Prostate gland (tissue), 2 donors: ENCODE measurements around the gene CFAP99.

Experiments
- CTCF ChIP-seq, 4 experiments: fragments of 200-600 bp in 2 of 4; fragments of 450-650 bp in 2 of 4; sonication (generic) in 2 of 4; IDR thresholded peaks; 1 replicate in 3 of 4; 2 replicates in 1 of 4; pipeline ENCODE4 v1.5.1; 2016 to 2019; ENCODE audit warnings: antibody characterized with exemption in 4 of 4, mild to moderate bottlenecking in 2 of 4, moderate library complexity in 2 of 4
- POLR2A ChIP-seq: fragments of 450-650 bp; IDR thresholded peaks from one replicate; pipeline ENCODE4 v1.6.1; 2016; ENCODE audit warnings: antibody characterized with exemption, mild to moderate bottlenecking
- POLR2AphosphoS5 ChIP-seq: sonication (generic); formaldehyde crosslinking; IDR thresholded peaks from one replicate; pipeline ENCODE4 v1.6.1; 2017; ENCODE audit warnings: antibody characterized with exemption

- TF ChIP-seq CTCF (IDR thresholded peaks at IDR 0.05) (no peak), POLR2A (no peak), POLR2AphosphoS5 (no peak)
Observed at GRCh38 chr4:2443956-2444740, 25.4 kb downstream of the CFAP99 start.
